Spleen (tissue), 7 donors: Measurements from ENCODE around the gene MFAP5.

Experiments used
- CTCF ChIP-seq, 11 experiments: fragments of 200-600 bp in 7 of 11; fragments of 450-650 bp in 4 of 11; sonication (generic) in 4 of 11; IDR thresholded peaks in 8 of 11; conservative IDR thresholded peaks in 3 of 11; 1 replicate in 7 of 11; 2 replicates in 4 of 11; pipeline versions ENCODE4 v1.4.0 to v1.8.0; 2016 to 2021; ENCODE audit warnings: antibody characterized with exemption in 11 of 11, inconsistent platforms in 4 of 11, mild to moderate bottlenecking in 1 of 11
- POLR2A ChIP-seq, 3 donors: fragments of 450-650 bp; IDR thresholded peaks; one replicate each; pipeline ENCODE4 v1.5.1; 2017; ENCODE audit warnings: antibody characterized with exemption in 3 of 3, mild to moderate bottlenecking in 1 of 3
- POLR2AphosphoS5 ChIP-seq, 3 donors: sonication (generic); formaldehyde crosslinking; IDR thresholded peaks; one replicate each; pipeline ENCODE4 v1.5.1; 2017; ENCODE audit warnings: antibody characterized with exemption in 3 of 3
- donor health status: DM: no; HTN: no; CAD: no; lungs with moderate emphysema.
- donor health status: DM: no; HTN: no; CAD: no.
- donor health status: DM: no; HTN: no; CAD: no.

GRCh38 chr12:8709124-8709830, 46.7 kb upstream of the MFAP5 start:
- TF ChIP-seq POLR2A (IDR thresholded peaks at IDR 0.05), result no peak
- TF ChIP-seq CTCF (IDR thresholded peaks at IDR 0.05 in 8 of 11, conservative IDR thresholded peaks at IDR 0.05 in 3 of 11), result no peak
- TF ChIP-seq POLR2AphosphoS5 (IDR thresholded peaks at IDR 0.05), result peak in 2 of 3 donors; percentile 53 to 82
